Activated naive CD4-positive, alpha-beta T cell treated with anti-CD3 and anti-CD28 coated beads, Interleukin-2, amount 50 U/mL, for 16 hours (primary cell): Measurements from ENCODE around the gene EIF4G3.

ENCODE experiments used
- DNase-seq: peaks from one replicate; pipeline ENCODE4 v3.0.0-alpha.2; 2020

The EIF4G3 gene

DNA sequence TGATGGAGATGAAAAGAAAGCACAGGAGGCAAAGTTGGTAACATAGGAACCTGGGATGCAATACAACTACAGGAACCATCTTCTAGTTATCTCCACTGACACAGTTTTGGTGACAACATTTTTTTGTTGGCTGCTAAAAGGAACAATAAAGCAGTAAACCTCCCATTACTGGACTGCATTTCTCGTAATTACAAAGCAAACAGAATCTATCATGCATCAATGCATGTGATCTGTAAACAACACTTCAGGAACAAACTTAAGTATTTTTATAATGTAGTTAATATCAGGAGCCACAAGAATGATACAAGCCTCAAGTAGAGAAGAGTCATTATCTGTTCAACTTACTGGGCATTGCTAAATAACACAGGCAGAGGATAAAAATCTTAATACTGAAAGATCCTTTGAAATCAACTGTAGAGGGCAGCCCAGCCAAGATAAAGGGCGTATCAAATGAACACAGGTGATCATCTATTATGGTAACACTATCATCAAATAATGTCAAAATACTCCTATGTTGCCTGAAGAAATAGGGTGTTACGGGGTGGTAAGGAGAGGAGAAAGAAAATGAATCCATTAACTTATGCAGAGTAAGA is 193.3 kb downstream of the EIF4G3 start:
- no peak for DNase-seq

DNA sequence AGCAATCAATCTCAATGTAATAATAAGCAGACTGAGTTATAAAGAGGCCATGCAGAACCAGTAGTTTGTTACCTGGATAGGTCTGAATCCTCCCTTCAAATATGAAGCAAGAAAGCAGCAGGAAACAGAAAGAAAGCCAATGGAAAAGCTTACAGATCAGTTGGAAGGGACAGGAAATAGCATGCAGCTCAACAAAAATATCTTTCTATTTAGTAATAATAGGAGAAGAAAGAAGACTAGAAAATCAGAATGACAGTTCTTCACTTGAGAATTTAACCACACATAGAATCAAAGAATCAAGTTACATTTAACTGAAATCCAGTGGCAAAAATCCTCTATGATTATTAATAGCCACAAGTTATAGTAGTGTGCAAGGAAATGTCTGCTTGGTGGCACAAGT is 194.4 kb downstream of the EIF4G3 start:
- DNase-seq = no peak

GRCh38 chr1:20981915-20982314 is 194.8 kb downstream of the EIF4G3 start:
- DNase-seq = no peak

DNA sequence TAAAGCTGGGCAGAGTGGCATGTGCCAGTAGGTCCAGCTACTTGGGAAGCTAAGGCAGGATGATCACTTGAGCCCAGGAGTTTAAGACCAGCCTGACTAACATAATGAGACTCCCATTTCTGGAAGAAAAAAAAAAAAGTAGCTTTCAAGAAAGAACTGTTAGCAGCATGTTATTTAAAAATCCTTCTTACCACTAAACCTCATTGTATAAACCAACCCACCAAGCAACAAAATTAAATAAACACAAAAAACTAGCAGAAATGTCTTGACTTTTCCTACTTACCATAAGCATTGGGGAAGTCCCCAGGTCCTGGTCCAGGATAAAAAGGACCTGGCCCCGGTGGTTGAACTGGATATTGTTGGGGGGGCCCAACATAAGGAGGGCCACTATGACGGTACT is 196.6 kb downstream of the EIF4G3 start:
- DNase-seq = no peak

DNA sequence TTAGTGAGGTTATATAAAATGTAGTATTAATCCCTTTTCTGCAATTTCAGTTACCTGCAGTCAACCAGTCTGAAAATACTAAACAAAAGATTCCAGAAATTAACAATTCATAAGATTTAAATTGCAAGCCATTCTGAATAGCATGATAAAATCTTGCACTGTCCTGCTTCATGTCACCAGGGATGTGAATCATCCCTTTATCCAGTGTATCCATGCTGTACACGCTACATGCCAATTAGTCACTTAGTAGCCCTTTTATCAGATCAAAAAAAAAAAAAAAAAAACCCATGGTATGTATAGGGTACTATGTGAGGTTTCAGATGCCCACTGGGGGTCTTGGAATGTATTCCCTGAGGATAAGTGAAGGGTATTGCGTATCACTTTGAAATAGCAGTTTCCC is 198.3 kb downstream of the EIF4G3 start:
- no peak for DNase-seq

GRCh38 chr1:20975668-20976067 is 201.0 kb downstream of the EIF4G3 start:
- no peak for DNase-seq

DNA sequence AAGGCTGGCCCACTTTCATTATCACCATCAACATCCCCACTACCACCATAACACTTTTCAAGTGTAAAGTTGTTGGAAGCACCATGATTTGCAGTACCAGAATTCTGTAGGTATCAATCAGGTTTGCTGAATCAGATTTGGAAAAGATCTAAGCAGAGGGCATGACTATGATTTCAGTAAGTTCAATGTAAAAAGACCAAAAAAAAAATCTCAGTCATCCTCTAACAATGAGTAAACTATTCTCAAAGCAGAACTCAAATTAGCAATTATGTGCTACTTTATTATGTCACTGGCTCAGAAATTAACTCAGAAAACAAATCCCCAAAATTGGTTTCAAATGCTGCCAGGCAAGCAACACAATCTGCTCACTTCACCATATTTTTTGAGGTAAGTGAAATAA is 201.7 kb downstream of the EIF4G3 start:
- no peak for DNase-seq

GRCh38 chr1:20974069-20974468 is 202.6 kb downstream of the EIF4G3 start:
- DNase-seq = no peak

- DNase-seq = no peak
Observed at GRCh38 chr1:20972855-20973254, 203.8 kb downstream of the EIF4G3 start.

- no peak for DNase-seq
Observed at GRCh38 chr1:20964540-20965484, 211.9 kb downstream of the EIF4G3 start.

DNA sequence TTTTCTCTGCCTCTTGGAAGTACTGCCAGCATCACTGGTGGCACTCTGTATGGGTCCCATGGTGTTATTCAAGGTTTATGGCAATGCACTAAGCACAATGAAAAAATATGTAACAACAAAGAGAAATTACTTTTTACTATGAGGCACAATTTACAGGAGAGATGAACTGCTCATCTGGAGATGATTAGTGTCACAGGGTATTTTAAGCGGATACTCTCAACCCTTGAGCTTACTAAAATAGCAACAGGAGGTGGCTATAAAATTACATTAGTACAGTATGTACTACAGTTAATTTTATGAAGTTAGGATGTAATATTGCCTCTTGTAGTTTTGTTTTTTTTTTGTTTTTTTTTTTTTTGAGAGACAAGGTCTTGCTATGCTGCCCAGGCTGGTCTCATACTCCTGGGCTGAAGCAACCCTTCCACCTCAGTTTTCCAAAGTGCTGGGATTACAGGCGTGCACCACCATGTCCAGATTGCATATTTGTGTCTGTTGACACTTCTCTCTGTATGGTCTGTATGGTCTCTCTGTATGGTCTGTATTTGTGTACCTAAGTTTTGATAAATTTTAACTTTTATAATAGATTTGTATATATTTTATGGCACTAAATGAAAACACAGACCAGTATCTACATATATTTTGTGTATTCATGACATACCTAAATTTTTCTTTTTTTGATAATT is 214.0 kb downstream of the EIF4G3 start:
- DNase-seq = no peak

- no peak for DNase-seq
Observed at GRCh38 chr1:20958430-20958829, 218.3 kb downstream of the EIF4G3 start.

DNA sequence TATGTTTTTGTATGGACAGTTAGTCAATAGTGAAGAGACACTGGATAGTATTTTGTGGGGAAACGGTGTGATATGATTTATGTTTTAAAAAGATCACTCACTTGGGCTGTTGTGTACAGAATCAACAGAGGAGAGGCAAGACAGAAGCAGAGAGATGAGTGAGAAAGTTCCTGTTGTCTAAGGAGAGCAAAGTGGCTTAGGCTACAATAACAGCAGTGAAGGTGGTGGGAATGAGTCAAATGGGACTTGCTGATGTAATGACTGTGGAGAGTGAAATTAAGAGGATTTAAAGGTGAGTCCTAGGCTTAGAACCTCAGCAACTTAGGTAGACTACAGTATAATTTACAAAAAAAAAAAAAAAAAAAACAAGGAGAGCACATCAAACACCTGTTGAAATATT is 220.4 kb downstream of the EIF4G3 start:
- DNase-seq = no peak

DNA sequence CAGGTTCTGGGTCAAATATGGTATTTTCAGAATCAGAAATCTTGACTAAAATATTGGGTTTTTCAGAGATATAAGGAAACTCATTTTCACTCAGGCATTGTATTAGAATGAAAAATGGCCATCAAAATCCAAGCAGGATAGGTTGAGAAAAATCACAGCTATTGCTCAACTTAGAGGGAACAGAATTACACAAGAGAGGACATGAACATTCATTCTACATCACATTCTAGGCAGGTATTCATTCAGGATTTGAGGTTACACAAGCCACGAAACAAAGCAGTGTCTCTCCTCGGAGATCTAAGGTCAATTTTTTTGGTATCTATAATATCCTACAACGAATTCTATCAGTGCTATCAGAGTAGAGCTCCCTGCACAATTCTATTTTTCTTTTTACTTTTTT is 226.0 kb downstream of the EIF4G3 start:
- DNase-seq = no peak

GRCh38 chr1:20949871-20950590 is 226.7 kb downstream of the EIF4G3 start:
- no peak for DNase-seq

DNA sequence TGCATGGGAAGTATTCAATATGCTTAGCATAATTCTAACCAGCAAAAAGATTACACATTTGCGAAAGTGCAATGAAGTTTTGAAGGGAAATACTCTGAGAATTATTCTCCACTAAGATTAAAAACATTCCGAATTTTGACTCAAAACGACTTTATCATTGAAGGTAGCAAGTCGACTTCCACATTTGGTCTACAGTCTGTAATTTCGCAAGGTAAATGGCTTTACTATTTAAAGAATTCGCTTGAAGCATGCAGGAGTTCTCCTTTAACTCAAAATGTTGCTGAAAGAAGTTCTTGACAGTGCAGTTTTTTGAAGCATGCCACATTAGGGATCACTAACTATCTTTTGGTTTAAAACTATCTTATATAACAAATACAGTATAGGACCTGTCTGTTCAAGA is 228.6 kb downstream of the EIF4G3 start:
- DNase-seq = no peak

GRCh38 chr1:20947409-20947808 is 229.3 kb downstream of the EIF4G3 start:
- DNase-seq = no peak

DNA sequence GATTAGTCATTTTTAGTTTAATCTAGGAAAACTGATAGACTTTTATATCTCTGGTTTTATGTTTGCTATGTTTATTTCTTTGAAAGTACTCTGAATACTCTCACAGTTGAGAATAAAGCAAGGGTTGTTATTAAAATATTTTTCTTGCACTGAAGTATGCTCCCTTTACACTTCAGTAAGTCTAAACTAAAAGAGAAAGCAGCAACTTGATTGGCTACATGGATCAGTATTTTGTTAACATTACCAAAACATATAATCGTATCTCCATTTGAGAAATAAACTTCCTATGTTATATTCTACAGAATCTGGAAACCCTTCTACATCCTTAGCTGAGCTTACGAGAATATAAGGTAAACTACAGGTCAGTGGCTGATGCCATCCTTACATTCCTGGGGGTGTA is 240.1 kb downstream of the EIF4G3 start:
- no peak for DNase-seq

DNA sequence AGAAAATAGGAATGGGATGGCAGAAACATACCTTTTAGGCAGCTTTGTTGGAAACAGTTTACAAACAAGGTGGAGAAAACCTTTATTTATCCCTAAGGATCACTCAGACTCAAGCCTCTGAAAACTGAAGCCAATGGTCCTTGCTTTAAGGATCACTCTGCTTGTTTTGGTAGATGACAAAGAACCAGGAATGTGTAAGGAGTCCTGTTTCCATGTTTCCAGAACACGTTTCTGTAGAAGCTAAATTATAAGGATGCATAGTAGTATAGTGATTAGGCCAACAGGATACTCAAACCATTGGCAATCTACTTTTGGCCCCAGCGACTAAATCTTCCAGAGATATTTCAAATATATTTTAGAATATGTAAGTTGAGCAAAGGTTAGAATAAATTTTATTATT is 240.5 kb downstream of the EIF4G3 start:
- no peak for DNase-seq

DNA sequence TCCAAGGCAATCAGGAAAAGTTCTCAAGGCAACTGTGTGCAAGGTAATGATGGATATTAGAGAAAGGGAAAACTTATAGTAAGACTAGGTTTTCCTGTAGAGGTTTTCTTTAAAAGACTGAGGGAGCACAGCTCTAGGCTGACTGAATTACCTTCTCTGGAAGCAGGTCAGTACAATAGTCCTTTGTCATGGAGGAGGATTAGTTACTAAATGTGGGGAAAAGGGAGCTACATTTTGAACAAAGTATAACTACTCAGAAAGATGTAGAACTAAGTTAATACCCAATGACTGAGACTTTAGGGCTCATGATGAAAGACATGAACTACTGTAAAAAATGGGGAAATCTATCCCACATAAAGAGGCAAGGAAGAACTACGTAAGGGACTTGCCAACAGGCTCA is 241.0 kb downstream of the EIF4G3 start:
- DNase-seq = no peak

DNA sequence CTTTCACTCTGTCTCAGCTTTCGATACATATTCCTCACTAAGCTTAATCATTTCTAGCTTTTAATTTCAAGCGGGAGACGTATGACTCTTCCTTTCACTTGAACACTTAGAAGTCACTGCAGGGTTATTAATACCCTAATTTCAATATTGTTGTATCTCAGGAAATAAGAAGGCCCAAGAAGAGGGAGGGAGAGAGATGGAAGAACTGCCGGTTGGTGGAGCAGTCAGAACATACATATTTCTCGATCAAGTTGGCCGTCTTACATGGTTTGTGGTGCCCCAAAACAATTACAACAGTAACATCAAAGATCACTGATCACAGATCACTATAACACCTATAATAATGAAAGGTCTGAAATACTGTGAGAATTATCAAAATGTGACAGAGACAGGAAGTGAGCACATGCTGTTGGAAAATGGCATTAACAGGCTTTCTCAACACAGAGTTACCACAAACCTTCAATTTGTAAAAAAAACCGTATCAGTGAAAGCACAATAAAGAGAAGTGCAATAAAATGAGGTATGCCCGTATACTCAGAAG is 244.2 kb downstream of the EIF4G3 start:
- DNase-seq = peak; percentile 24

GRCh38 chr1:20931930-20932436 is 244.7 kb downstream of the EIF4G3 start:
- DNase-seq = no peak

GRCh38 chr1:20930427-20930826 is 246.3 kb downstream of the EIF4G3 start:
- DNase-seq = no peak
